GM12801 (cell line): ENCODE data around the gene RETREG3.

Experiments used
- CTCF ChIP-seq: IDR thresholded peaks from one replicate; pipeline ENCODE4 v1.5.1; 2011; ENCODE audit warnings: control low read depth; ENCODE audit not compliant: insufficient read length; ENCODE audit errors: extremely low read depth

The RETREG3 gene

GRCh38 chr17:42537826-42538451 is 71.2 kb downstream of the RETREG3 start:
- TF ChIP-seq CTCF: no peak

- no peak for TF ChIP-seq CTCF
Observed at GRCh38 chr17:42537156-42537805, 71.9 kb downstream of the RETREG3 start.

GRCh38 chr17:42536372-42537155 is 72.6 kb downstream of the RETREG3 start:
- no peak for TF ChIP-seq CTCF

GRCh38 chr17:42536048-42536371 is 73.2 kb downstream of the RETREG3 start, which contains the start of gene NAGLU:
TSS of gene NAGLU (plus strand) at chr17:42536241. CDS start at chr17:42536273, 32 bp downstream.
- TF ChIP-seq CTCF: no peak

GRCh38 chr17:42535155-42536047 is 73.8 kb downstream of the RETREG3 start:
- TF ChIP-seq CTCF: no peak

GRCh38 chr17:42531455-42532354 is 77.5 kb downstream of the RETREG3 start:
- TF ChIP-seq CTCF: no peak
